ENCODE results near the gene ARHGAP18.
A peak's percentile ranks its signal among the peaks of the same experiment; 100 is the strongest.

ARHGAP18 gene, protein sequence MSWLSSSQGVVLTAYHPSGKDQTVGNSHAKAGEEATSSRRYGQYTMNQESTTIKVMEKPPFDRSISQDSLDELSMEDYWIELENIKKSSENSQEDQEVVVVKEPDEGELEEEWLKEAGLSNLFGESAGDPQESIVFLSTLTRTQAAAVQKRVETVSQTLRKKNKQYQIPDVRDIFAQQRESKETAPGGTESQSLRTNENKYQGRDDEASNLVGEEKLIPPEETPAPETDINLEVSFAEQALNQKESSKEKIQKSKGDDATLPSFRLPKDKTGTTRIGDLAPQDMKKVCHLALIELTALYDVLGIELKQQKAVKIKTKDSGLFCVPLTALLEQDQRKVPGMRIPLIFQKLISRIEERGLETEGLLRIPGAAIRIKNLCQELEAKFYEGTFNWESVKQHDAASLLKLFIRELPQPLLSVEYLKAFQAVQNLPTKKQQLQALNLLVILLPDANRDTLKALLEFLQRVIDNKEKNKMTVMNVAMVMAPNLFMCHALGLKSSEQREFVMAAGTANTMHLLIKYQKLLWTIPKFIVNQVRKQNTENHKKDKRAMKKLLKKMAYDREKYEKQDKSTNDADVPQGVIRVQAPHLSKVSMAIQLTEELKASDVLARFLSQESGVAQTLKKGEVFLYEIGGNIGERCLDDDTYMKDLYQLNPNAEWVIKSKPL

DNA sequence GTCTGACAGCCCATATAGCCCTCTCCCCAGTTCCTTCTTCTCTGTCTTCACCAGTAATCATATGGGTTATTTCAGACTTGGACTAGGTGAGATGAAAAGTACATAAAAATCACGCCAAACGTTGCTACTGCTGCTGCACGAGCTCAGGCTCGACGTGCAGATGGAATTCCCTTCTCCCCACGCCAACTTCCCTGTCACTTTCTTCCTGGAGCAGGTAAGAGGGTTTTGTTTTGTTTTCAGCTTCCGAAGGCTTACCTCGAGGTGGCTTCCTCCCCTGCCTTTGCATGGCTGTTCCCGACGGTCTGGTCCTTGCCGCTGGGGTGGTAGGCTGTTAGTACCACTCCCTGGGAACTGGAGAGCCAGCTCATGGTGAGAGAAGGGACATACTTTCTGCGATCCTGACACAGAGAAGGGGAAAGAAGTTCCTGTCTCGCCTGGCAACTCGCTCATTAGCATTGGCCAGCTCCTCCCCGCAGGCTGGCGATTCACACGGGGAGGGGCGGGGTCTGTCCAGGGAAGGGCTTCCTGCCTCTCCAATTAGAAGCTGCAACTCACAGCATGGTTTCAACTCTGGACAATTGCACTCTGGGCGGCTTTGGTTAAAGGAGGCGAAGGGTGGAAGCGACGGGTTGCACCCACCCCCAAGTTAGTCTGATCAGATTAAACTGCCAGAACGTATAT, at the start of gene ARHGAP18:
ARHGAP18 (minus strand) TSS at position 409 of the 681 bp plus-strand sequence; CDS start at position 368, 41 bp downstream.
- DNase-seq, result peak; percentile 53

DNA sequence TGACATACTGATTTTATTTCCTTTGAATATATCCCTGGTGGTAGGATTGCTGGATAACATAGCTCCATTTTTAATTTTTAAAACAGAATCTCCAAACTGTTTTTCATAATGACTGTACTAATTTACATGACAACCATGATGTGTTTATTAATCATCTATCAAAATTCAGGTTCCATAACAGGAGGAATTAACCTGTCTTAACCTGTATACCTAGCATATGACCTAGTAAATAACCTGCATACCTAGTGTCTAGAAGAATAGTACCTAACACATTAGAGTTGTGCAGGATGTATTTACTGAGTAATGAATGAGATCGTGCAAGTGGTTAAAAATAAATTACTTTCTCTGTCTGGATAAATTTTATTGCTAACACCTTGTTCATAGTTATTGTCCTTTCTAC, 45.8 kb upstream of the ARHGAP18 start:
- DNase-seq, result no peak

GRCh38 chr6:129754750-129755149, 44.8 kb upstream of the ARHGAP18 start:
- no peak for DNase-seq

DNA sequence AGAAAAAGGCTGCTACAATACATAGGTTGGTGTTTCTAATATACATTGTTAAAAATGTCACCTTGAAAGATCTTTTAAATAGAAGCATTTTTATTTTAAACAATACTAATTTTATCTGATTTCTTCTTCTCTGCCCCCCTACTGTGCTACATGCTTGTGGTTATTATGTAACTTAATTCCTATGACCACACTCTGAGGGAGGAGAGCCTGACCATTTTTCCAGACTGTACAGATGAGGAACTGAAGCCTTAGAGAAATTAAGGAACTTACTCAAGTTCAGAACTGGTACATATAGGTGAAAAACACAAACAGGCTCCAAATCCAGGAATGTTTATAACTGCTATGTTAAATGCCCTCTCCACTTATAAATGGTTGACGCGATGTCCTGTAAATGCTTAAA, 43.4 kb upstream of the ARHGAP18 start:
- DNase-seq, result no peak

DNA sequence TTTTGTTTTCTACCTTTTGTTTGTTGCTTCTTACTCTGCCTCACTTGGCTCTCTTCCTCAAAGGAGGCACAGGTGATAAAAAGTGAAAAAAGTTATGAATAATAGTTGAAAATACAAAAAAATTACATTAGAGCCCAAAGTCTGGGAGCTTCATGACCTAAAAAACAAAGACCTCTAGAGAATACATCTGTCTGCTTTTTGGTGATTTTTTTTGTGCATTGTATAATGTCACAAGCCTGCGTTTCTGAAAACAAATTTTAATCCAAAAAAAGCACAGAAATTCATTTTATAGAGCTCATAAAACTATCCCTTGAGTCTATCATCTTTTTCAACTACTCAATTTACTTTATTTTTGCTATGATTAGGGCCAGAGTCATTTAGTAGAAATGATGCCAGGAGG, 41.4 kb upstream of the ARHGAP18 start:
- DNase-seq, result no peak

DNA sequence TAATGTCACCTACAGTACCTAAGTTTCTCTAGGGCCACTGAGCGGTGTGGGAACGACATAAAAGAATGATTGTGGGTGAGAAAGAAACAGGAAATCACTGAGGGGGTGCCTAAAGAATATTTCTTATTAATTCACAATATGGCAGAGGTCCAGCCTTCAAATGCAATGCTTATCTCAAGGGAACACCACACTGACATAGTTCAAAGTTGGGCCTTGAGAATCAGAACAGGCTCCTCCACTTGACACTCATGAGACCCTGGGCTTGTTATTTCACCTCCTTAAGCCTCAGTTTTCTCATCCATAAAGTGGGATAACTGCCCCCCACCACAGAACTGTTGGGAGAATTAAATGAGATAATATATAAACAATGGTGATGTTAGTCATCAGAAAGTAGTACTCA, 40.4 kb upstream of the ARHGAP18 start:
- no peak for DNase-seq

- no peak for DNase-seq
These were observed 39.8 kb upstream of the ARHGAP18 start for GRCh38 chr6:129749749-129750120.

- no peak for DNase-seq
These were observed 39.1 kb upstream of the ARHGAP18 start for GRCh38 chr6:129748901-129749748.

- peak; percentile 30 for DNase-seq
These were observed 38.4 kb upstream of the ARHGAP18 start for GRCh38 chr6:129748212-129748900.

- no peak for DNase-seq
These were observed 37.7 kb upstream of the ARHGAP18 start for GRCh38 chr6:129747588-129748112.

DNA sequence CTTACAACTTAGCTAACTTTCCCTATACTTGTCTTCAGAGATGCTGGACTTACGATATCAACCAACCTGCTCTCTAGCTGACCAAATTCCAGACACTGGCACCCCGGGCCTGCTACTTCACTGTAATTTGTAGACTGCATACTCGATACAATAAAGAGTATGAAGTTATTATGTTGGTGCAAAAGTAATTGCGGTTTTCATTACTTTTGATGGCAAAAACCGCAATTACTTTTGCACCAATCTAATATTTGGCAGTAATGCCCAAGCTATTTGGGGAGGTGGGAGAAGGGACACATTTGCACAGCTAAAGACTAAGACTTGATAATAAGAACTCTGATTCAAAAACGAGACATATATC, 34.9 kb upstream of the ARHGAP18 start:
- no peak for DNase-seq

- no peak for DNase-seq
These were observed 34.4 kb upstream of the ARHGAP18 start for GRCh38 chr6:129744201-129744879.

GRCh38 chr6:129740013-129740412, 30.0 kb upstream of the ARHGAP18 start:
- DNase-seq, result no peak

- DNase-seq, result no peak
These were observed 26.1 kb upstream of the ARHGAP18 start for GRCh38 chr6:129736105-129736504.

DNA sequence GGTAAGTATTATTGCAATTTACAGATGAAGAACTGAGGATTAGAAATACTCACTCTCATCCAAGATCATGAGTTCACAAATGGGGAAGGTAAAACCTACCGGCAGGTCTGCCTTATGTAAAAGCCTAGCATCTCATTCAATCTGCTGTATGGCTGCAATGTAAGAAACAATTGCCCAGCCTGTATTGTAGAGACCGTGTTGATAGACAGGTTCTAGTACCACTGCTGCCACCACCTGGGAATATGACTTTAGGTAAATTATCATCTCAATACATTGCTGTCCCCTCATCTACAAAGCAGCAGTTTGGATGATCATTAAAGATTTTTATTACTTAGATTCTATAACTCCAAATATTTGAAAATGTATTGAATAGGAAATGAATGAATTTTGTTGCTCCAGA, 23.3 kb upstream of the ARHGAP18 start:
- DNase-seq, result no peak

GRCh38 chr6:129732542-129732941, 22.6 kb upstream of the ARHGAP18 start:
- DNase-seq, result no peak

DNA sequence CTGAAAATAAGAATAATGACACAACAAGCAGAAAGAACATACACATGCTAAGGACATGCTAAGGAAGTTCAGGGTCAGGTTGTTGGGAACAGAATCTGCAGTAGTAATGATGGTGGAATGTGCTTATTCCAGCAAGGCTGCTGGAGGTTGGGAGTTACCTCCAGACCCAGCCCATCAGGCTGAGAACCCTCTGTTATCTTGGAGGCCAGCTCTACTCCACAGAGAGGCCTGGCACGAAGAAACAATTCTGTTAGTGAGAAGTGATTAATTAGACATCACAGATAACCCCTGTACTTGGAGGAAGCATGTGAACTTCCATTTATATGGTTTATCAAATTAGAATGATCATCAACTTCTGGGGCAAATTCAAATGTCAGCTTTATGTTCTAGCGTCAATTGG, 22.1 kb upstream of the ARHGAP18 start:
- DNase-seq, result no peak

- no peak for DNase-seq
These were observed 21.5 kb upstream of the ARHGAP18 start for GRCh38 chr6:129731428-129731827.

GRCh38 chr6:129730477-129731165, 20.6 kb upstream of the ARHGAP18 start:
- no peak for DNase-seq

- DNase-seq, result no peak
These were observed 16.7 kb upstream of the ARHGAP18 start for GRCh38 chr6:129726650-129727049.

DNA sequence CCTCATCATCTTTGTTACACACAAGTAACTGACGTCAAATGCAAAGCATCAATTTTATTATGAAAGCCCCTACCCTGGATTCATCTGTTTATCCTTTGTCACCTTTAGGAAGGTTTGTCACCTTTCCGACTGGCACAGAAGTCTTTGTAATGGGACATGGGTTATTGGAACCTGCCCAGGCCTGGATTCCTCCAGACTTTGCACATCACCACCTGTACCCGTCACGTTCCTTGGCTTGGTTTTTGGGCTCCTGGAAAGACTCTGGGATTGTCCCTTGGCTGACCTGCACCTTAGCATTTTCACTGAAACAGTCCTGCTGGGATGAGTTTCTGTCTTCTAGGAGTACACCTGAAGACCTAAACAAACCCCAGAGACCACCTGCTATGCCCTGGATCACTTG, 15.4 kb upstream of the ARHGAP18 start:
- DNase-seq, result no peak

Data from stimulated activated CD4-positive, alpha-beta T cell treated with anti-CD3 and anti-CD28 coated beads, Interleukin-12 subunit alpha, Interleukin-12 subunit beta, amount 100 ng/mL, for 4 hours (primary cell).